IMR-90 (cell line): Measurements from ENCODE around the gene DYDC1. TPM values are rescaled to one million over a fixed set of nuclear protein-coding genes. Genes with fewer than 3 reads are reported as not detected.

Experiments
- ATAC-seq: fragments of 200-7000 bp; cut with Tn5 transposase; 2 replicates; pipeline ENCODE4 v1.9.1; 2020; ENCODE audit warnings: low read depth, mild to moderate bottlenecking, moderate library complexity
- BruUV-seq: library from RNA; stranded (reverse); fragments of 400-500 nt; replicated peaks from 2 replicates; lab custom pipeline; 2021; lab: Mats Ljungman, UMichigan
- CTCF ChIA-PET: fragments of 300-600 bp; formaldehyde crosslinking; extraction: SDS; loops from one replicate; lab custom pipeline; 2021; ENCODE audit warnings: antibody characterized with exemption; lab: Yijun Ruan, JAX
- POLR2A ChIA-PET: fragments of 300-600 bp; sonication (Branson Sonifier 250); formaldehyde crosslinking; loops from one replicate; lab custom pipeline; 2022; ENCODE audit warnings: antibody characterized with exemption; ENCODE audit not compliant: unreplicated experiment; lab: Charles Lee
- DNase-seq: peaks from one replicate; pipeline ENCODE4 v3.0.0; 2013
- H2AFZ ChIP-seq: replicated peaks from 2 replicates; pipeline ENCODE3; 2013; ENCODE audit warnings: low read length, mild to moderate bottlenecking; ENCODE audit not compliant: poor library complexity
- H2AK5ac ChIP-seq: 2 replicates; pipeline ENCODE4 v1.6.1; 2013; ENCODE audit warnings: low read depth, low read length, inconsistent platforms
- H2AK9ac ChIP-seq: replicated peaks from 2 replicates; pipeline ENCODE3; 2013; ENCODE audit warnings: mild to moderate bottlenecking, low read depth, low read length, moderate library complexity; ENCODE audit not compliant: poor library complexity
- H2BK120ac ChIP-seq: 2 replicates; pipeline ENCODE4 v1.6.1; 2013; ENCODE audit warnings: low read depth, low read length, inconsistent platforms
- H2BK15ac ChIP-seq: 3 replicates; pipeline ENCODE4 v1.6.1; 2013; ENCODE audit warnings: low read depth, low read length, inconsistent platforms
- H2BK20ac ChIP-seq: 2 replicates; pipeline ENCODE4 v1.6.1; 2013; ENCODE audit warnings: low read depth, mild to moderate bottlenecking, inconsistent platforms, low read length, moderate library complexity
- H2BK5ac ChIP-seq: 2 replicates; pipeline ENCODE4 v1.6.1; 2013; ENCODE audit warnings: mild to moderate bottlenecking, low read depth, low read length, inconsistent platforms; ENCODE audit not compliant: poor library complexity, severe bottlenecking
- H3K14ac ChIP-seq: replicated peaks from 2 replicates; pipeline ENCODE4 v1.6.1; 2013; ENCODE audit warnings: low read depth, low read length, inconsistent platforms
- H3K18ac ChIP-seq: 2 replicates; pipeline ENCODE4 v1.6.1; 2013; ENCODE audit warnings: low read depth, low read length, control low read depth
- H3K23ac ChIP-seq: 2 replicates; pipeline ENCODE4 v1.6.1; 2013; ENCODE audit warnings: low read depth, low read length, inconsistent platforms
- H3K27ac ChIP-seq: 2 replicates; pipeline ENCODE4 v1.5.1; 2013; ENCODE audit warnings: mild to moderate bottlenecking, control low read depth, low read length; ENCODE audit not compliant: insufficient read depth
- H3K27me3 ChIP-seq: 2 replicates; pipeline ENCODE4 v1.6.1; 2013; ENCODE audit warnings: low read length; ENCODE audit not compliant: control insufficient read depth, insufficient read depth
- H3K36me3 ChIP-seq: 2 replicates; pipeline ENCODE4 v1.6.1; 2013; ENCODE audit warnings: low read length, mixed read lengths; ENCODE audit not compliant: control insufficient read depth, insufficient read depth
- H3K4ac ChIP-seq: 2 replicates; pipeline ENCODE4 v1.6.1; 2013; ENCODE audit warnings: low read depth, low read length, inconsistent platforms
- H3K4me1 ChIP-seq: 2 replicates; pipeline ENCODE4 v1.6.1; 2013; ENCODE audit warnings: low read length, mixed read lengths; ENCODE audit not compliant: control insufficient read depth, insufficient read depth
- H3K4me2 ChIP-seq: 2 replicates; pipeline ENCODE4 v1.6.1; 2013; ENCODE audit warnings: low read depth, mild to moderate bottlenecking, control low read depth, low read length, moderate library complexity
- H3K4me3 ChIP-seq: 2 replicates; pipeline ENCODE4 v1.5.1; 2013; ENCODE audit warnings: low read depth, mild to moderate bottlenecking, control low read depth, low read length, moderate library complexity; ENCODE audit not compliant: insufficient read depth
- H3K56ac ChIP-seq: 2 replicates; pipeline ENCODE4 v1.6.1; 2013; ENCODE audit warnings: low read length, inconsistent platforms; ENCODE audit not compliant: insufficient read depth; ENCODE audit errors: extremely low read depth
- H3K79me1 ChIP-seq, 2 experiments: 2 replicates each; pipeline ENCODE4 v1.6.1; 2013; ENCODE audit warnings: low read length in 2 of 2, inconsistent platforms in 1 of 2, low read depth in 1 of 2
- H3K9ac ChIP-seq: 2 replicates; pipeline ENCODE4 v1.6.1; 2013; ENCODE audit warnings: low read depth, low read length, control low read depth
- H3K9me1 ChIP-seq: 2 replicates; pipeline ENCODE4 v1.6.1; 2013; ENCODE audit warnings: low read length, inconsistent platforms; ENCODE audit not compliant: insufficient read depth
- H3K9me3 ChIP-seq: 2 replicates; pipeline ENCODE4 v1.6.1; 2013; ENCODE audit warnings: low read length; ENCODE audit not compliant: control insufficient read depth, insufficient read depth
- H4K20me1 ChIP-seq: 2 replicates; pipeline ENCODE4 v1.6.1; 2013; ENCODE audit warnings: low read length, inconsistent platforms; ENCODE audit not compliant: insufficient read depth
- H4K5ac ChIP-seq: 2 replicates; pipeline ENCODE4 v1.6.1; 2013; ENCODE audit warnings: mild to moderate bottlenecking, low read depth, low read length, control low read depth
- H4K8ac ChIP-seq, 2 experiments: 2 replicates each; pipeline ENCODE4 v1.6.1; 2013; ENCODE audit warnings: low read depth in 2 of 2, low read length in 2 of 2, control low read depth in 1 of 2, inconsistent platforms in 1 of 2
- H4K91ac ChIP-seq: 2 replicates; pipeline ENCODE4 v1.6.1; 2013; ENCODE audit warnings: low read depth, low read length, inconsistent platforms; ENCODE audit not compliant: insufficient read depth
- CHD1 ChIP-seq: IDR thresholded peaks from 2 replicates; pipeline ENCODE4 v1.6.1; 2012; ENCODE audit warnings: low read depth, low read length, improper control_type of control experiment
- RCOR1 ChIP-seq: IDR thresholded peaks from 2 replicates; pipeline ENCODE4 v1.6.1; 2012; ENCODE audit warnings: mild to moderate bottlenecking, low read length, improper control_type of control experiment; ENCODE audit not compliant: insufficient replicate concordance
- WGBS, 2 experiments: methylation state at CpG; one replicate each; pipeline versions ENCODE4 v1.1.5 to v1.1.7; 2013; ENCODE audit warnings: missing lambda C conversion rate in 2 of 2; ENCODE audit not compliant: insufficient read length in 1 of 2; ENCODE audit errors: extremely low coverage in 2 of 2; 5-methylcytosine and 5-hydroxymethylcytosine counted together
- dilution Hi-C: fragments of 300-500 bp; cut with HindIII; formaldehyde crosslinking; loops from one replicate; pipeline ENCODE4 v1.14.3; 2018; ENCODE audit warnings: low sequenced_read_pairs; ENCODE audit not compliant: unreplicated experiment
- in situ Hi-C: fragments of 300-500 bp; cut with MboI; formaldehyde crosslinking; loops from 3 replicates; pipeline ENCODE4 v1.14.3; 2019; ENCODE audit warnings: low sequenced_read_pairs, inconsistent platforms, mixed read lengths
- intact Hi-C: fragments of 100-400 bp; cut with micrococcal nuclease; formaldehyde crosslinking; loops from 2 replicates; pipeline ENCODE4 v1.10.0; 2022
- polyA plus RNA-seq, 3 experiments: library from polyadenylated mRNA; depleted of rRNA; stranded (reverse); fragments of >200 nt; gene quantifications; 2 replicates each; pipeline ENCODE4 v1.2.3, GENCODE V29; 2012; ENCODE audit warnings: low replicate concordance in 1 of 3
- total RNA-seq: library from RNA; depleted of rRNA; stranded (reverse); fragments of >200 nt; gene quantifications from 2 replicates; pipeline ENCODE4 v1.2.3, GENCODE V29; 2012
- TF ChIP-seq, protein P1 (sequence below): conservative IDR thresholded peaks from 2 replicates; pipeline ENCODE4 v1.5.1; 2012; ENCODE audit warnings: mild to moderate bottlenecking, low read depth, low read length, improper control_type of control experiment

The DYDC1 gene
- total and polyA plus RNA-seq, 2 of the 4 experiments (the other 2 are of a cell fraction) = not detected

GRCh38 chr10:80322158-80322557 lies 34.4 kb downstream of the DYDC1 start:
- no peak overlapping the region for H2AFZ ChIP-seq
- no CpG with 5 or more reads among the region's 2 CpGs for WGBS, 2 experiments
- H3K18ac ChIP-seq = no peak overlapping the region
- no peak overlapping the region for H3K4ac ChIP-seq
- in situ Hi-C loops (no loop called here), dilution Hi-C loops (no loop called here), intact Hi-C loops (no loop called here)
- TF ChIP-seq, protein P1, sequence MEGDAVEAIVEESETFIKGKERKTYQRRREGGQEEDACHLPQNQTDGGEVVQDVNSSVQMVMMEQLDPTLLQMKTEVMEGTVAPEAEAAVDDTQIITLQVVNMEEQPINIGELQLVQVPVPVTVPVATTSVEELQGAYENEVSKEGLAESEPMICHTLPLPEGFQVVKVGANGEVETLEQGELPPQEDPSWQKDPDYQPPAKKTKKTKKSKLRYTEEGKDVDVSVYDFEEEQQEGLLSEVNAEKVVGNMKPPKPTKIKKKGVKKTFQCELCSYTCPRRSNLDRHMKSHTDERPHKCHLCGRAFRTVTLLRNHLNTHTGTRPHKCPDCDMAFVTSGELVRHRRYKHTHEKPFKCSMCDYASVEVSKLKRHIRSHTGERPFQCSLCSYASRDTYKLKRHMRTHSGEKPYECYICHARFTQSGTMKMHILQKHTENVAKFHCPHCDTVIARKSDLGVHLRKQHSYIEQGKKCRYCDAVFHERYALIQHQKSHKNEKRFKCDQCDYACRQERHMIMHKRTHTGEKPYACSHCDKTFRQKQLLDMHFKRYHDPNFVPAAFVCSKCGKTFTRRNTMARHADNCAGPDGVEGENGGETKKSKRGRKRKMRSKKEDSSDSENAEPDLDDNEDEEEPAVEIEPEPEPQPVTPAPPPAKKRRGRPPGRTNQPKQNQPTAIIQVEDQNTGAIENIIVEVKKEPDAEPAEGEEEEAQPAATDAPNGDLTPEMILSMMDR = no peak
- TF ChIP-seq CHD1 = no peak
- no peak for TF ChIP-seq RCOR1
- H2BK5ac ChIP-seq = no peak overlapping the region
- H3K9ac ChIP-seq = no peak overlapping the region
- no peaks in the 10 kb centered on the region for H3K9me3 ChIP-seq
- H2BK120ac ChIP-seq = no peak overlapping the region
- no peaks in the 10 kb centered on the region for H3K4me1 ChIP-seq
- no peak for DNase-seq
- H2BK15ac ChIP-seq = no peak overlapping the region
- no peak overlapping the region for H4K8ac ChIP-seq
- H2AK5ac ChIP-seq = no peak overlapping the region
- no TSS peak for BruUV-seq
- no peaks in the 10 kb centered on the region for H4K20me1 ChIP-seq
- no peak for ATAC-seq
- H4K91ac ChIP-seq = no peak overlapping the region
- no peaks in the 10 kb centered on the region for H3K27me3 ChIP-seq
- H4K5ac ChIP-seq = no peak overlapping the region
- no peak overlapping the region for H3K27ac ChIP-seq
- no peaks in the 10 kb centered on the region for H3K79me1 ChIP-seq
- no peak overlapping the region for H2BK20ac ChIP-seq
- H3K4me3 ChIP-seq = no peak overlapping the region
- CTCF ChIA-PET = no interaction called here
- no peaks in the 10 kb centered on the region for H3K9me1 ChIP-seq
- H3K23ac ChIP-seq = no peak overlapping the region
- H3K14ac ChIP-seq = no peak overlapping the region
- no peak overlapping the region for H3K4me2 ChIP-seq
- no peak overlapping the region for H2AK9ac ChIP-seq
- POLR2A ChIA-PET = no interaction called here
- no peaks in the 10 kb centered on the region for H3K36me3 ChIP-seq
- no peak overlapping the region for H3K56ac ChIP-seq
